ENCODE data around the gene PLA1A.
"Not testable (repeated sequence)": the region's sequence is repeated elsewhere in the genome, so short reads cannot be mapped to it uniquely, and the experiment has no call there.

The PLA1A gene

GRCh38 chr3:119676020-119676419 is 78.3 kb downstream of the PLA1A start:
- Histone ChIP-seq H3K4me1 (ENCODE audit: insufficient read depth, low read length) (peaks cover 3% of the 10 kb centered on the region; the same call in 1 of the 2 replicates), H3K9ac (ENCODE audit: low read depth, low read length) (peak overlapping the region; percentile 91; the same call in 1 of the 2 replicates), H3K4me3 (ENCODE audit: low read length) (peak overlapping the region; percentile 98), H3K9me3 (ENCODE audit: insufficient read depth, low read depth, low read length) (no peaks in the 10 kb centered on the region), H3K36me3 (ENCODE audit: insufficient read depth, low read depth, low read length) (peaks cover 41% of the 10 kb centered on the region), H3K27me3 (ENCODE audit: insufficient read depth, low read length) (no peaks in the 10 kb centered on the region), H3K27ac (ENCODE audit: low read length) (no peak overlapping the region)

- Histone ChIP-seq H3K36me3 (ENCODE audit: insufficient read depth, low read depth, low read length) (peaks cover 31% of the 10 kb centered on the region), H3K9ac (ENCODE audit: low read depth, low read length) (peak within 1 kb of the TSS; percentile 91), H3K4me3 (ENCODE audit: low read length) (peak within 1 kb of the TSS; percentile 98), H3K9me3 (ENCODE audit: insufficient read depth, low read depth, low read length) (no peaks in the 10 kb centered on the region), H3K27ac (ENCODE audit: low read length) (peak within 1 kb of the TSS; percentile 33), H3K4me1 (ENCODE audit: insufficient read depth, low read length) (peaks cover 3% of the 10 kb centered on the region; the same call in 1 of the 2 replicates), H3K27me3 (ENCODE audit: insufficient read depth, low read length) (no peaks in the 10 kb centered on the region)
Observed at GRCh38 chr3:119676771-119677640, 79.3 kb downstream of the PLA1A start, which contains the start of gene COX17. Gene COX17 (minus strand): TSS chr3:119677406. CDS start chr3:119677310, 96 bp downstream.

DNA sequence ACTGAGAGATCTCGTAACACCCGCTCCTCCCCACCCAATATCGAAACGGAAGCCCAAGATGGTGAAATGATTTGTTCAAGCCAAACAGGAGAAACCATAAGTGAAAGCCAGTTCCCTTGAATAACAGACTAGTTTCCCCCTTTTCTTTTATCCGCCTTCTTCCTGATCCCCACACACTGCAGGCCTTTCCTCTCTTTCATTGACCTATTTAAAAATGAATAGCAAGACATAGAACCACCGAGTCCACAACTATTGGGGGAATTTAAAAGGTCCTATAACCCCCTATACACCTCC is 79.9 kb downstream of the PLA1A start:
- H3K27ac ChIP-seq (ENCODE audit: low read length) = peak overlapping the region; percentile 0
- H3K27me3 ChIP-seq (ENCODE audit: insufficient read depth, low read length) = no peaks in the 10 kb centered on the region
- peaks cover 25% of the 10 kb centered on the region for H3K36me3 ChIP-seq (ENCODE audit: insufficient read depth, low read depth, low read length)
- H3K4me1 ChIP-seq (ENCODE audit: insufficient read depth, low read length) = peaks cover 3% of the 10 kb centered on the region; the same call in 1 of the 2 replicates
- H3K4me3 ChIP-seq (ENCODE audit: low read length) = peak overlapping the region; percentile 98
- H3K9me3 ChIP-seq (ENCODE audit: insufficient read depth, low read depth, low read length) = no peaks in the 10 kb centered on the region
- peak overlapping the region; percentile 91 for H3K9ac ChIP-seq (ENCODE audit: low read depth, low read length)

DNA sequence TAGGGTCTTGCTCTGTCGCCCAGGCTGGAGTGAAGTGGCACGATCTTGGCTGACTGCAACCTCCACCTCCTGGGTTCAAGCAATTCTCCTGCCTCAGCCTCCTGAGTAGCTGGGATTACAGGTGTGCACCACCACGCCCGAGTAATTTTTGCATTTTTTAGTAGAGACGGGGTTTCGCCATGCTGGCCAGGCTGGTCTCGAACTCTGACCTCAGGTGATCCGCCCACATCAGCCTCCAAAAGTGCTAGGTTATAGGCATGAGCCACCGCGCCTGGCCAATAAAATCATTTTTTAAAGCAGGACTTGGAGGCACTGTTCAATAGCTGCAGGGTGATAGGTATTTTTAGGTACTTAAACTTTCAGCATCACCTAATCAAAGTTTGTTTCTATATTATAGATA is 80.5 kb downstream of the PLA1A start:
- not testable (repeated sequence) for H3K9ac ChIP-seq (ENCODE audit: low read depth, low read length); H3K4me3 ChIP-seq (ENCODE audit: low read length); H3K27me3 ChIP-seq (ENCODE audit: insufficient read depth, low read length); H3K4me1 ChIP-seq (ENCODE audit: insufficient read depth, low read length); H3K9me3 ChIP-seq (ENCODE audit: insufficient read depth, low read depth, low read length); H3K27ac ChIP-seq (ENCODE audit: low read length)
- H3K36me3 ChIP-seq (ENCODE audit: insufficient read depth, low read depth, low read length) = peaks cover 19% of the 10 kb centered on the region

Measured in iPS-20b (cell line).